OCI-LY1 (cell line): Measurements from ENCODE around the gene HOPX.

Experiments used
- CTCF ChIP-seq: fragments of 200-600 bp; sonication (generic), shearing (Covaris generic); IDR thresholded peaks from 2 replicates; pipeline ENCODE4 v1.5.1; 2017; ENCODE audit warnings: mild to moderate bottlenecking, antibody characterized with exemption, low read length, moderate library complexity, mixed read lengths
- EZH2 ChIP-seq: fragments of 200-600 bp; sonication (generic), shearing (Covaris generic); IDR thresholded peaks from 2 replicates; pipeline ENCODE4 v1.8.0; 2017; ENCODE audit warnings: borderline replicate concordance, mixed run types, mild to moderate bottlenecking, antibody characterized with exemption, low read length, moderate library complexity, mixed read lengths

- no peak for TF ChIP-seq CTCF
- no peak for TF ChIP-seq EZH2
Measured at GRCh38 chr4:56656346-56656643, 24.8 kb downstream of the HOPX start.
